HG02885 (cell line): ENCODE results near the gene SPATS1.

Experiments
- ATAC-seq: cut with Tn5 transposase; IDR thresholded peaks from one replicate; pipeline ENCODE4 v1.9.1; 2021; ENCODE audit warnings: mild to moderate bottlenecking; ENCODE audit not compliant: unreplicated experiment, poor library complexity

The SPATS1 gene

GRCh38 chr6:44386364-44386928 is 44.0 kb downstream of the SPATS1 start:
- ATAC-seq: no peak

- ATAC-seq: peak; percentile 10
Measured at GRCh38 chr6:44386929-44387345, 44.5 kb downstream of the SPATS1 start.

GRCh38 chr6:44387346-44388134 is 45.1 kb downstream of the SPATS1 start, which contains the start of gene CDC5L:
Gene CDC5L (plus strand): TSS chr6:44387706. CDS start chr6:44387824, 118 bp downstream.
- ATAC-seq: peak; percentile 92

- ATAC-seq: no peak
Measured at GRCh38 chr6:44388135-44388487, 45.7 kb downstream of the SPATS1 start.

GRCh38 chr6:44388887-44389286 is 46.4 kb downstream of the SPATS1 start:
- ATAC-seq: no peak

- no peak for ATAC-seq
Measured at GRCh38 chr6:44390158-44390683, 47.8 kb downstream of the SPATS1 start.
